ENCODE results near the gene ICAM3.

- TF ChIP-seq EP300 (IDR thresholded peaks at IDR 0.05) (no peak), POLR2AphosphoS5 (IDR thresholded peaks at IDR 0.05) (no peak)
These were observed 17.0 kb upstream of the ICAM3 start for GRCh38 chr19:10356431-10356830.

Data from esophagus muscularis mucosa (tissue), 3 donors.